Hepatocyte (in vitro differentiated cells): Measurements from ENCODE around the gene NME7. TPM values are rescaled to one million over a fixed set of nuclear protein-coding genes. Genes with fewer than 3 reads are reported as not detected.
"Not testable (repeated sequence)": the region's sequence is repeated elsewhere in the genome, so short reads cannot be mapped to it uniquely, and the experiment has no call there.

Experiments used
- DNase-seq: peaks from one replicate; pipeline ENCODE4 v3.0.0-alpha.2; 2016; ENCODE audit warnings: low spot score
- H2AFZ ChIP-seq: fragments of 200-600 bp; sonication (generic); 2 replicates; pipeline ENCODE4 v1.6.0; 2016; ENCODE audit warnings: antibody characterized with exemption, mild to moderate bottlenecking
- H3K27ac ChIP-seq: fragments of 200-600 bp; sonication (generic); 2 replicates; pipeline ENCODE4 v1.5.1; 2016; ENCODE audit warnings: mild to moderate bottlenecking
- H3K27me3 ChIP-seq: fragments of 200-600 bp; sonication (generic); 2 replicates; pipeline ENCODE4 v1.6.1; 2016
- H3K36me3 ChIP-seq: fragments of 200-600 bp; sonication (generic); replicated peaks from 2 replicates; pipeline ENCODE4 v1.5.1; 2016; ENCODE audit warnings: low read depth; ENCODE audit not compliant: insufficient read depth
- H3K4me1 ChIP-seq: fragments of 200-600 bp; sonication (generic); 2 replicates; pipeline ENCODE4 v1.5.1; 2016; ENCODE audit warnings: mild to moderate bottlenecking, moderate library complexity; ENCODE audit not compliant: insufficient read depth
- H3K4me2 ChIP-seq: fragments of 200-600 bp; sonication (generic); 2 replicates; pipeline ENCODE4 v1.6.0; 2016
- H3K4me3 ChIP-seq: fragments of 200-600 bp; sonication (generic); 2 replicates; pipeline ENCODE4 v1.5.1; 2016; ENCODE audit warnings: mild to moderate bottlenecking
- H3K79me2 ChIP-seq: fragments of 200-600 bp; sonication (generic); 2 replicates; pipeline ENCODE4 v1.6.0; 2017; ENCODE audit warnings: mild to moderate bottlenecking
- H3K9me2 ChIP-seq: fragments of 200-600 bp; sonication (generic); replicated peaks from 2 replicates; pipeline ENCODE4 v1.6.0; 2017; ENCODE audit warnings: mild to moderate bottlenecking; ENCODE audit not compliant: insufficient read depth
- H3K9me3 ChIP-seq: fragments of 200-600 bp; sonication (generic); 2 replicates; pipeline ENCODE4 v1.5.1; 2016; ENCODE audit warnings: low read depth, mild to moderate bottlenecking
- H4K20me1 ChIP-seq: fragments of 200-600 bp; sonication (generic); 2 replicates; pipeline ENCODE4 v1.6.0; 2016; ENCODE audit warnings: mild to moderate bottlenecking; ENCODE audit not compliant: insufficient read depth, poor library complexity, severe bottlenecking
- CTCF ChIP-seq: fragments of 200-600 bp; sonication (generic); IDR thresholded peaks from 2 replicates; pipeline ENCODE4 v1.5.1; 2016; ENCODE audit warnings: antibody characterized with exemption, mild to moderate bottlenecking; ENCODE audit not compliant: poor library complexity
- EZH2 ChIP-seq: fragments of 200-600 bp; sonication (generic); IDR thresholded peaks from 2 replicates; pipeline ENCODE4 v1.6.1; 2016; ENCODE audit warnings: antibody characterized with exemption, mild to moderate bottlenecking, borderline replicate concordance
- EZH2phosphoT487 ChIP-seq: fragments of 200-600 bp; sonication (generic); IDR thresholded peaks from one replicate; pipeline ENCODE4 v1.6.1; 2018; ENCODE audit warnings: antibody characterized with exemption, mild to moderate bottlenecking, low read depth, moderate library complexity; ENCODE audit not compliant: unreplicated experiment, severe bottlenecking
- WGBS: methylation state at CpG from one replicate; pipeline ENCODE4 v1.1.6; 2016; ENCODE audit warnings: low lambda C conversion rate; ENCODE audit errors: missing lambda C conversion rate; 5-methylcytosine and 5-hydroxymethylcytosine counted together
- polyA plus RNA-seq: library from polyadenylated mRNA; unstranded; fragments of >200 nt; fragmentation: Nextera tagmentation; extraction: Ambion mirVana; gene quantifications from 2 replicates; pipeline ENCODE4 v1.2.1, GENCODE V29; 2016
- total RNA-seq: library from RNA; depleted of rRNA; stranded (reverse); fragments of >200 nt; gene quantifications from 2 replicates; pipeline ENCODE4 v1.2.3, GENCODE V29; 2014

NME7 gene
- total and polyA plus RNA-seq, 2 experiments from 2014 or later, result 13.7 to 76.5 TPM

- H3K36me3 ChIP-seq, result no peaks in the 10 kb centered on the region
- peaks cover 13% of the 10 kb centered on the region for H3K4me1 ChIP-seq
- no peak overlapping the region for H3K27ac ChIP-seq
- H3K79me2 ChIP-seq, result peaks cover 10% of the 10 kb centered on the region
- no peak for TF ChIP-seq CTCF
- no peak for TF ChIP-seq EZH2
- TF ChIP-seq EZH2phosphoT487, result no peak
- no peak overlapping the region for H2AFZ ChIP-seq
- no peak for DNase-seq
- no peaks in the 10 kb centered on the region for H4K20me1 ChIP-seq
- no peaks in the 10 kb centered on the region for H3K27me3 ChIP-seq
- WGBS, result 81% methylated on average over 2 of the region's 2 CpGs
- no peak overlapping the region for H3K4me3 ChIP-seq
- H3K9me2 ChIP-seq, result no peaks in the 10 kb centered on the region
- H3K9me3 ChIP-seq, result no peaks in the 10 kb centered on the region
- no peak overlapping the region for H3K4me2 ChIP-seq
These were observed 19.8 kb downstream of the NME7 start for GRCh38 chr1:169347688-169348382.

- Histone ChIP-seq H2AFZ (no peak overlapping the region), H4K20me1 (no peaks in the 10 kb centered on the region), H3K4me3 (no peak overlapping the region), H3K36me3 (no peaks in the 10 kb centered on the region), H3K9me2 (no peaks in the 10 kb centered on the region), H3K4me1 (peaks cover 13% of the 10 kb centered on the region), H3K27me3 (no peaks in the 10 kb centered on the region), H3K4me2 (peak overlapping the region; percentile 24), H3K79me2 (peaks cover 7% of the 10 kb centered on the region), H3K27ac (peak overlapping the region; percentile 56), H3K9me3 (no peaks in the 10 kb centered on the region)
- WGBS, result 71% methylated on average over 3 of the region's 3 CpGs
- DNase-seq, result no peak
- TF ChIP-seq EZH2phosphoT487, result no peak
- no peak for TF ChIP-seq EZH2
- TF ChIP-seq CTCF, result no peak
These were observed 21.5 kb downstream of the NME7 start for GRCh38 chr1:169346036-169346589.

- Histone ChIP-seq H3K4me1 (peaks cover 13% of the 10 kb centered on the region), H3K9me2 (no peaks in the 10 kb centered on the region), H3K27me3 (no peaks in the 10 kb centered on the region), H3K36me3 (no peaks in the 10 kb centered on the region), H2AFZ (no peak overlapping the region), H3K4me2 (peak overlapping the region; percentile 33), H3K27ac (peak overlapping the region; percentile 60), H3K4me3 (no peak overlapping the region), H3K79me2 (peaks cover 6% of the 10 kb centered on the region), H4K20me1 (no peaks in the 10 kb centered on the region), H3K9me3 (no peaks in the 10 kb centered on the region)
- peak; percentile 8 for DNase-seq
- 74% methylated on average over 1 of the region's 1 CpG for WGBS
- TF ChIP-seq CTCF, result no peak
- TF ChIP-seq EZH2phosphoT487, result no peak
- TF ChIP-seq EZH2, result no peak
These were observed 22.1 kb downstream of the NME7 start for GRCh38 chr1:169345511-169345910.

GRCh38 chr1:169342096-169342495 is 25.5 kb downstream of the NME7 start:
- H3K4me3 ChIP-seq, H3K27me3 ChIP-seq, H2AFZ ChIP-seq, H4K20me1 ChIP-seq, H3K27ac ChIP-seq, H3K9me2 ChIP-seq, DNase-seq, H3K79me2 ChIP-seq, H3K36me3 ChIP-seq, H3K4me2 ChIP-seq, H3K9me3 ChIP-seq: not testable (repeated sequence)
- peaks cover 21% of the 10 kb centered on the region for H3K4me1 ChIP-seq
- 94% methylated on average over 3 of the region's 3 CpGs for WGBS
